GM19397 (cell line): ENCODE measurements around the gene INPP5B.
"Not testable (repeated sequence)": the region's sequence is repeated elsewhere in the genome, so short reads cannot be mapped to it uniquely, and the experiment has no call there.

ENCODE experiments used
- ATAC-seq: cut with Tn5 transposase; IDR thresholded peaks from one replicate; pipeline ENCODE4 v1.9.1; 2021; ENCODE audit warnings: mild to moderate bottlenecking, moderate library complexity; ENCODE audit not compliant: unreplicated experiment

INPP5B gene

DNA sequence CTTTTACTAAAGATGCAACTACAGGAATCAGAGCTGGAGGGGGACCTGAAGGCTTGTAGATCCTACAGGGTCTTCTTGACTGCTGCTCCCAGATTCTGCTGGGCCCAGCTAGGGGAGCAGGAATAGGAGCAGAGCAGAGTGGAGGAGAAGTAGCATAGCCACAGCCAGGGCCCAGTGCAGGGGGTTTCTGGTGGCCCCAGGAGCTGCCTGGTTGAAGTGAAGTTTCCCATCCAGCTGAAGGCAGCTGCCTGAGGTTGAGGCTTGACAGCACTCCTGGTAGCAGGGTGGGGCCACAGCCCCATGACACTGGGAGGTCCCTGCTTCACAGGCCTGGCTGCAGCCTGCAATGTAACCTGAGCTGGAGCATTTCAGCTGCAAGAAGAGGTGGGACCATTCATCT lies 2.0 kb upstream of the INPP5B start:
- no peak for ATAC-seq

- ATAC-seq = no peak
These were observed 1.3 kb upstream of the INPP5B start for GRCh38 chr1:37948166-37948565.

DNA sequence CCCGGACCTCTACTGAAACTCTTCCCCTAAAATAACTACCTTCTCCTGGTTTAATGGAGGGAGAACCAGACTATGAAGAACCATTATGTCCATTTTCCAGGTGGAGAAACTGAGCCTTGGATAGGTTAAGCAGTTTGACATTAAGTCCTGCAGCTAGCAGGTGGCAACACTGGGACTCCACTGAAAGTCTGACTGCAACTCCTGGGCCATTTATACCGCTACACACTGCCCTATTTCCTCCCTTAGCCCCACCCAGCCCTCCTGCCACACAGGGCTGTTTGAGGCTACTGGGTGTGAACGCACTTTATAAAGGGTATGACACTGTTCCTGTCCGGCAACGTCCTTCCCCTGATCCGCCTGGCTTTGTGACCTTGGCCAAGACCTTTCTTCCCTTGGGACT lies 511 bp upstream of the INPP5B start:
- no peak for ATAC-seq

- no peak for ATAC-seq
These were observed 830 bp downstream of the INPP5B start for GRCh38 chr1:37945743-37946702.

- ATAC-seq = no peak
These were observed 1.6 kb downstream of the INPP5B start for GRCh38 chr1:37945251-37945650.

GRCh38 chr1:37944816-37945215 lies 2.0 kb downstream of the INPP5B start:
- ATAC-seq = no peak

DNA sequence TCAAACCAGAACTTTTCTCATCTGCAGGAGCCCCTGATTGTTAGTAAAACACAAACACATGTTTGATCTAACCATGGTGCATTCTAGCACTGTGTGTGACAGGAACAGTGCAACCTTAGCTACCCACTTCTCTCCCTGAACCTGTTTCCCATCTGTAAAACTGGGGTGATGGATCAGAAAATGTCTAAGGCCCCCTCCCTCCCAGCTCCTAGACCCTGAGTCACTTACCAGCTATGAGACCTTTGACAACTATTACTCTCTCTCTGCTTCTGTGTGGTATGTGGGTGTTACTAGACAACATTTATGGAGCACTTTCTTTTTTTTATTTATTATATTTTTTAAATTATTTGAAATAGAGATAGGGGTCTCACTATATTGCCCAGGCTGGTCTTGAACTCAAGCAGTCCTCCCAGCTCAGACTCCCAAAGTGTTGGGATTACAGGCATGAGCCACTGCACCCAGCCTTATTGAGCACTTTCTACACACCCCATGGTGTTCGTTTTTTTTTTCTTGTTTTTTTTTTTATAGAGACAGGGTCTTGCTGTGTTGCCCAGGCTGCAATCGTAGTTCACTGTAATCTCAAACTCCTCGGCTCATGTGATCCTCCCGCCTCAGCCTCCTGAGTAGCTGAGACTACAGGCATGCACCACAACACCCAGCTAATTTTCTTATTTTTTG lies 2.6 kb downstream of the INPP5B start:
- no peak for ATAC-seq

DNA sequence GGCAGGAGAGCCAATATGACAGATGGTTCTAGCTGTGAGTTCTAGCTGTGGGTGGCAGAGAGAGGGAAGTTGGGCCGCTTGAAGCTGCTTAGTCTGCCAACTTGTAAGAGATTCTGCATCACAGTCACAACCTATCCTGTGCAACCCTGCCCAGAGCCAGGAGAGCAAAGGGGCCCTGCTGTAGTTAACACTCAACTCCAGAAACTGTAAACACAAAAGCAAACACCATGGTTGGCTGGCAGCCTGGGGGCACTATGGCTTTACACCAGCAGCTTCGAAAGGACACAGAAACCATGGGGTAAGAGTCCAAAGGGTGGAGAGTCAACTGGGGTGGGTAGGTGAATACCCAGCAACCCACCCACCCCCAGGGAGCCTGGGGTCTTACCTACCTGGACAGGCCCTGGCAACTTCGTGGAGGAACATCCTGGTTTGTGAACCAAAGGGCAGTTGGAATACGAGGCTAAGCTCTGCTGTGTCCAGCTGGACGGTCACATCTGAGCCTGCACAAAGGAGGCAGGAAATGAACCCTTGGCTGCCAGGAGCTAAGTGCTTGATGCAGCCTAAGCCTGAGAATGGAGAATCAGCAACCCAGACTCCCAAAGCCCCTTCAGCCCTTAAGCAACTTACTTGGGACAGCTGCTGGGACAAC lies 6.4 kb downstream of the INPP5B start:
- no peak for ATAC-seq

GRCh38 chr1:37936760-37937159 lies 10.1 kb downstream of the INPP5B start:
- ATAC-seq = not testable (repeated sequence)

DNA sequence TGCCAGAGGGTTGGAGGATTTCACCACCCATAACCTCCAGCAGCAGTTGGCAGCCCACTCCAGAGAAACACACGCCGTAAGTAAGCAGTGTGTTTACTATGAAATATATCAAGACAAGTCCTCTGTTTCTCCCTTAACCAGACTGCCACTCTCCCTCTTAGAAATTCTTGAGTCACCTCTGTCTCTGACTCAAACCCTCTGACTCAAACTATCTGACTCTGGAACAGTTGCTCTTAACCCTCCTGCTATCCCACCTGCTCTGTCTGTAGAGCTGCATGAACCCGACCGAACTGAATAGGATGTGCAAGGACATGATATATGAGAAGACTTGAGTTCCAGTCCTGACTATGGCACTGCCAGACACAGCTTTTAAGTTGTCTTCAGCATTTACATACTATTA lies 14.1 kb downstream of the INPP5B start:
- ATAC-seq = no peak

GRCh38 chr1:37931361-37932158 lies 15.3 kb downstream of the INPP5B start:
- ATAC-seq = peak; percentile 95

DNA sequence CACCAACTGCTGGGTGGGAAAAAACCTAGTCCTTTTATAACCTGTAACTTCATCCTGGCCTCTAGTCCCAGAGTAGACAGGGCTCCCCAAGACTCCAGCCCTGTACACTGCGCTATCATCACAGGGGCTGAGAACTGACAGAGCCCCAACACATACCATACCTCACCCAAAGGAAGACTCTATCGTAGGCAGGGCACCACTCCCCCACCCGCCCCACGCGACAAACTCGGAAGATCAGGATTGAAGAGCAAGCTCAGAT lies 15.8 kb downstream of the INPP5B start:
- peak; percentile 3 for ATAC-seq

DNA sequence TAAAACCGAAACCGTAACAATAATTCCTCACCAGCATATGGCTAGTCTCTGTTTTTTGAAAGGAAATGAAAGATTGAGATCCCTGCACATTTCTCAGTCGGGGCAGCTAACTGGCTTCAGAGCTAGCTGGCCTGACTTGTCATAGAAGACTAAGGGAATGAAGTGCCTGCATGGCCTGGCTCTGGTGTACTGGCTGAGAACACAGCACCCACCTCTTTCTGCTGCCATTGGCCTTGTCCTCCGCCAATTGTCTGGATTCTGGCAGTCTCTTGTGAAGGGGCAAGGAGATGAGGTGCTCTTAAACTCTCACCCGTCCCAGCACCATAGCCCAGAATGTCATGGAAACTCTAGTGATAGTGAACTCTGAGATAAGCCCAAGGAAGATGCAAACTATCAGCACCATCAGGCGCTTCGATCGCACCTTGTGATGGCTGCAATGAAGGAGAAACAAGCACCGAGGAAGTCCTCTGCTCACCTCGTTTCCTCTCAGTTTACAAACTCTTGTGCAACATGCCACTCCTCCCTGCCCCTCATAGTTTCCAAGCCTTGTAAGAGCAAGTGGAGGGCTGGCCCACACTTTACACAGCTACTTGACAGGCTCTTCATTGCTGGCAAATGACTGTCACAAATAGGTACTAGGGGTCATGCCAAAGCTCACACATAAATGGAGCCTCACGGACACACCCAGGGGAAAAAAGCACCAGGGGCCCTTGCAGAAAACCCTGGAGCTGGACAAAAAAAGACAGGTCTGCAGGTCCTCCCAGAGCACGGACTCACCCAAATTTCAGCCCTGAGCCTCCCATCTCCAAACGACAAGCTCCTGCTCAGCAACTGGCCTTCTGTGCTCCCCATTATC lies 16.4 kb downstream of the INPP5B start:
- ATAC-seq = no peak

DNA sequence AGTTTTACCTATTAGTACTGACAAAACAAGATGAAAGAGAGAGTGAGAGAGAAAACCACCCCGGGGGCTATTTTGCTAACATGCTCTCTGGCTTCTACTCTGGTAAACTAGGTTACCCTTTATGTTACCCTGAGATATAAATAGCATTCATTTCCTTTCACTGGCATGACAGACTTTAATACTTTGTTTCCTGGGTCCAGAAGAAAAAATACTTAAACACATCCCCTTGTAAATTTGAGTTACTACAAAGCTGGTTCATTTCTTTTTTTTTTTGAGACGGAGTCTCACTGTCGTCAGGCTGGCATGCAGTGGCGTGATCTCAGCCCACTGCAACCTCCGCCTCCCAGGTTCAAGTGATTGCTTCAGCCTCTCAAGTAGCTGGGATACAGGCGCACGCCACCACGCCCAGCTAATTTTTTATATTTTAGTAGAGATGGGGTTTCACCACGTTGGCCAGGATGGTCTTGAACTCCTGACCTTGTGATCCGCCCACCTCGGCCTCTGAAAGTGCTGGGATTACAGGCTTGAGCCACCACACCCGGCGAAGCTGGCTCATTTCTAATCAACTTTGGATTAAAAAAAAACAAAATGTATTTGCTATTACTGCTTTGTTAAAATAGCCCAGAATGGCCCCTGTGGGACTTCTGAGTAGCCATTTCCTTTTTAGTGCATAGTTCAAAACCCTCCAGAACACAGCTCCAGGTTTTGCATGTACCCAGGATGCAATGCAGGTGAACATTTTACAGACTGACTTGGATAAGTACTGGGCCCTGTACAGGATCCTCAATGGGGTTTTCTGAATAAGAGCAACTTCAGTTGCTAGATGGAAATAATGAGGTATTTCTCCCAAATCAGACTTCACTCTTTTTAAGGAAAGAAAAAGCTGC lies 20.6 kb downstream of the INPP5B start:
- peak; percentile 52 for ATAC-seq

GRCh38 chr1:37925316-37925715 lies 21.5 kb downstream of the INPP5B start:
- no peak for ATAC-seq

DNA sequence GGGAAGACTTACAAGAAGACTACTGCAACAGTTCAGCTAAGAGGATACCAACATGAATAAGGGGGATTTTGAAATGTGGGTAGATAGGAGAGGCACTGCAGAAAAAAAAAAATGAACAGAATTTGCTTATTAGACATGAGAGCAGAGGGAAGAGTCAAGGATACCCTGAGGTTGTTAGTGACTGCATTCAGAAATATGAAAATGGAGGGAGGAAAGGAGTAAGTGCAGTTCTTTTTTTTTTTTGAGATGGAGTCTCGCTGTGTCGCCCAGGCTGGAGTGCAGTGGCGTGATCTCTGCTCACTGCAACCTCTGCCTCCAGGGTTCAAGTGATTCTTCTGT lies 23.3 kb downstream of the INPP5B start:
- no peak for ATAC-seq

GRCh38 chr1:37922767-37923550 lies 23.9 kb downstream of the INPP5B start:
- ATAC-seq = peak; percentile 66

DNA sequence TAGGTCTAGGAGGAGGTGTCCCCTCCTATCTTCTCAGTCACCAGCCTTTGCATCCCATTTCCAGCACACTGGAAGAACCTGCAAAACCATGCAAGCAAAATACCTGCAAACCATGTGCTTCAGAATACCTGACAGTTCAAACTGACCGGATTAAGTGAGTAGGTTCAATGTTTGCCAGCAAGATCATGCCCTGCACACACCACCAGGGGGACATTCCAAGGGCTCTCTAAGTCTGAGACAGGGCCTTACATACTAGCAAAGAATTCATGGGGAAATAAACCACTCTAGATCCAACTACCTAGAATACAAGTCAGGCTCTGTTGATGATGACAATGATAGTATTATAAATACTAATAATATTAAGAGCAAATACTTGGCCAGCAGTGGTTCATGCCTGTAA lies 27.6 kb downstream of the INPP5B start:
- no peak for ATAC-seq
